Measurements from ENCODE around the gene ACTA2.

The ACTA2 gene

DNA sequence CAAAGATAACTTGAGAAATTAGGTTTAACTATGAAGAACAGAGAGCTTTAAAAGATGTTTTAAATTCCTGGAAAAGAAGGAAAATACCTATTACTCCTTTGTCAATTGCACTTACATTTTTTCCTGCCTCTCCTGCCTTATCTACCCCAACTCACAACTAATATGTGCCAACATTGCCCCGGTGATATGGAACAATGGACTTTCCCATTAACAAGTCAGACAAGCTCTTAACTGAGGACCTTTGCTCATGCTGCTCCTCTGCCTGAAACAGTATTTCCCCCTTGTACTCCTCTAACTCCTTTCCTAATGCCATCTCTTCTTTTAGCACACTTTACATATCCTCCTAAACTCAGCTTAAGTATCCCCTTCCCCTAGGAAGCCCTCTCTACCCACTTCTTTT is 4.8 kb upstream of the ACTA2 start:
- no peak overlapping the region for H3K4ac ChIP-seq (ENCODE audit: low read length)
- WGBS, 2 donors (ENCODE audit: extremely low coverage in 2 of 2, insufficient read length in 2 of 2, insufficient replicate concordance in 1 of 2): no CpG with 5 or more reads among the region's 1 CpG
- H2BK5ac ChIP-seq (ENCODE audit: low read length): no peak overlapping the region
- no peak for DNase-seq (ENCODE audit: low spot score)
- H4K8ac ChIP-seq (ENCODE audit: low read depth, low read length): no peak overlapping the region
- H3K4me1 ChIP-seq (ENCODE audit: control insufficient read depth in 2 of 2, insufficient read depth in 1 of 2, low read depth in 1 of 2, low read length in 2 of 2): peaks cover 0 to 1% of the 10 kb centered on the region in 2 donors
- H3K4me3 ChIP-seq (ENCODE audit: low read length in 2 of 2): no peak overlapping the region
- H3K23ac ChIP-seq (ENCODE audit: low read depth, low read length, poor library complexity): no peak overlapping the region
- no peak overlapping the region for H2BK12ac ChIP-seq (ENCODE audit: low read length)
- no peak overlapping the region for H2BK120ac ChIP-seq (ENCODE audit: low read depth, low read length)
- no peak overlapping the region for H3K4me2 ChIP-seq (ENCODE audit: insufficient read depth, low read length, poor library complexity, severe bottlenecking)
- H4K91ac ChIP-seq (ENCODE audit: low read depth, low read length, poor library complexity): no peak overlapping the region
- no peaks in the 10 kb centered on the region for H3K9me3 ChIP-seq (replicated peaks in 1 of 2; ENCODE audit: control insufficient read depth in 2 of 2, insufficient read depth in 1 of 2, low read depth in 1 of 2, low read length in 2 of 2)
- H3K9ac ChIP-seq (ENCODE audit: low read depth, low read length, poor library complexity): no peak overlapping the region
- H2AK5ac ChIP-seq (ENCODE audit: low read depth, low read length): no peak overlapping the region
- no peak overlapping the region for H2BK15ac ChIP-seq (ENCODE audit: low read length)
- no peaks in the 10 kb centered on the region for H3K36me3 ChIP-seq (replicated peaks in 1 of 2; ENCODE audit: control insufficient read depth in 2 of 2, insufficient read depth in 2 of 2, low read length in 2 of 2)
- H3K79me1 ChIP-seq (ENCODE audit: low read depth, low read length): no peaks in the 10 kb centered on the region
- H2AFZ ChIP-seq (ENCODE audit: low read length): no peak overlapping the region
- no peak overlapping the region for H3K14ac ChIP-seq (ENCODE audit: low read length)
- H3K18ac ChIP-seq (ENCODE audit: low read length): no peak overlapping the region
- H3K27ac ChIP-seq (replicated peaks; ENCODE audit: low read length): no peak overlapping the region
- H3K27me3 ChIP-seq (ENCODE audit: control insufficient read depth in 3 of 3, insufficient read depth in 3 of 3, low read depth in 1 of 3, low read length in 3 of 3): no peaks in the 10 kb centered on the region

DNA sequence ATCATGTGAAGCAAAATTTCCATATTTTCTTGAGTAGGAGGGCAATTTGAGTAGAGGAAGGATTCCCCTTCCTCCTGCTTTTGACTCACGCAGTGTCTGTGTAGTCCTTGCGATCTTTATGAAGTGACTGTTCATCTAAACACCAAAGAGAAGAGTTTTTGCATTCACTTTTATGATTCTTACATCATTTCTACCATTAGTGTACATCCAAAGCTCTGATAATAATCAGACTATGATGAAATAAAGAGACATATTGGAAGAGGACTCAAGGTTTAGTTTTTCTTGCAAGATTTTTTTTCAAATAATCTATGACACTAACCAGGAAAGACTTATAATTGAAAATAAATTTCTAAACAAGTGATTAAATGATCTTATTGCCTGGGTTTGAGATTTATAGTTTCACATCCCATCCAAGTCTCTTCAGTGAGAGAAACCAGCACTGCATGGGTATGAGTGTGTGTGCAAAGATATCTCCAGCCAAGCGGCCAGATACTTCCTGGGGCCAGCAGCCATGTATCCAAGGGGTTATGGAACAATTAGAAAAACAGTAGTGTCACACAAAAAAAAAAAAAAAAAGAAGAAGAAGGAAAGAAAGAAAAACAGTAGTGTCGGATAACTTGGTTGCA is 2.0 kb upstream of the ACTA2 start:
- Histone ChIP-seq H2BK5ac (ENCODE audit: low read length) (no peak overlapping the region), H3K4me1 (ENCODE audit: control insufficient read depth in 2 of 2, insufficient read depth in 1 of 2, low read depth in 1 of 2, low read length in 2 of 2) (peaks cover 6 to 13% of the 10 kb centered on the region in 2 donors), H3K14ac (ENCODE audit: low read length) (no peak overlapping the region), H3K23ac (ENCODE audit: low read depth, low read length, poor library complexity) (no peak overlapping the region), H3K27me3 (ENCODE audit: control insufficient read depth in 3 of 3, insufficient read depth in 3 of 3, low read depth in 1 of 3, low read length in 3 of 3) (no peaks in the 10 kb centered on the region), H2BK12ac (ENCODE audit: low read length) (no peak overlapping the region), H3K4ac (ENCODE audit: low read length) (no peak overlapping the region), H3K27ac (replicated peaks; ENCODE audit: low read length) (no peak overlapping the region), H2AK5ac (ENCODE audit: low read depth, low read length) (no peak overlapping the region), H3K79me1 (ENCODE audit: low read depth, low read length) (no peaks in the 10 kb centered on the region), H4K91ac (ENCODE audit: low read depth, low read length, poor library complexity) (no peak overlapping the region), H3K18ac (ENCODE audit: low read length) (no peak overlapping the region), H2BK120ac (ENCODE audit: low read depth, low read length) (no peak overlapping the region), H3K9me3 (replicated peaks in 1 of 2; ENCODE audit: control insufficient read depth in 2 of 2, insufficient read depth in 1 of 2, low read depth in 1 of 2, low read length in 2 of 2) (no peaks in the 10 kb centered on the region), H3K36me3 (replicated peaks in 1 of 2; ENCODE audit: control insufficient read depth in 2 of 2, insufficient read depth in 2 of 2, low read length in 2 of 2) (no peaks in the 10 kb centered on the region), H3K4me3 (ENCODE audit: low read length in 2 of 2) (no peak overlapping the region), H3K4me2 (ENCODE audit: insufficient read depth, low read length, poor library complexity, severe bottlenecking) (no peak overlapping the region), H3K9ac (ENCODE audit: low read depth, low read length, poor library complexity) (no peak overlapping the region), H2BK15ac (ENCODE audit: low read length) (no peak overlapping the region), H4K8ac (ENCODE audit: low read depth, low read length) (no peak overlapping the region), H2AFZ (ENCODE audit: low read length) (no peak overlapping the region)
- no CpG with 5 or more reads among the region's 4 CpGs for WGBS, 2 donors (ENCODE audit: extremely low coverage in 2 of 2, insufficient read length in 2 of 2, insufficient replicate concordance in 1 of 2)
- no peak for DNase-seq (ENCODE audit: low spot score)

DNA sequence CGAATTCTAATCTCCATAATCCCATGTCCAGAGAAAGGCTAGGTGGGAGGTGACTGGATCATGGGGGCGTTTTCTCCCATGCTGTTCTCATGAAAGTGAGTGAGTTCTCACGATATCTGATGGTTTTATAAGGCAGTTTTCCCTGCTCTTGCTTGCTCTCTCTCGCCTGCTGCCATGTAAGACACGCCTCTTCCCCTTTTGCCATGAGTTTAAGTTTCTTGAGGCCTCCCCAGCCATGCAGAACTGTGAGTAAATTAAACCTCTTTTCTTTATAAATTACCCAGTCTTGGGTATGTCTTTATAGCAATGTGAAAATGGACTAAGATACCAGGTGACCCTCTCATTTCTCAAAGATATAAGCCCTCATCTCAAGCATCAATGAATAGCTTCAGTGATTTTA is 1.1 kb upstream of the ACTA2 start:
- Histone ChIP-seq H2BK5ac (ENCODE audit: low read length) (no peak overlapping the region), H3K4ac (ENCODE audit: low read length) (no peak overlapping the region), H3K27ac (replicated peaks; ENCODE audit: low read length) (no peak overlapping the region), H3K4me2 (ENCODE audit: insufficient read depth, low read length, poor library complexity, severe bottlenecking) (no peak overlapping the region), H3K9ac (ENCODE audit: low read depth, low read length, poor library complexity) (no peak overlapping the region), H4K91ac (ENCODE audit: low read depth, low read length, poor library complexity) (no peak overlapping the region), H2BK120ac (ENCODE audit: low read depth, low read length) (no peak overlapping the region), H3K18ac (ENCODE audit: low read length) (no peak overlapping the region), H3K23ac (ENCODE audit: low read depth, low read length, poor library complexity) (no peak overlapping the region), H2AFZ (ENCODE audit: low read length) (no peak overlapping the region), H3K79me1 (ENCODE audit: low read depth, low read length) (no peaks in the 10 kb centered on the region), H3K14ac (ENCODE audit: low read length) (no peak overlapping the region), H2BK15ac (ENCODE audit: low read length) (no peak overlapping the region), H2BK12ac (ENCODE audit: low read length) (no peak overlapping the region), H3K4me3 (ENCODE audit: low read length in 2 of 2) (no peak overlapping the region), H3K36me3 (replicated peaks in 1 of 2; ENCODE audit: control insufficient read depth in 2 of 2, insufficient read depth in 2 of 2, low read length in 2 of 2) (no peaks in the 10 kb centered on the region), H3K9me3 (replicated peaks in 1 of 2; ENCODE audit: control insufficient read depth in 2 of 2, insufficient read depth in 1 of 2, low read depth in 1 of 2, low read length in 2 of 2) (no peaks in the 10 kb centered on the region), H2AK5ac (ENCODE audit: low read depth, low read length) (no peak overlapping the region), H4K8ac (ENCODE audit: low read depth, low read length) (no peak overlapping the region), H3K27me3 (ENCODE audit: control insufficient read depth in 3 of 3, insufficient read depth in 3 of 3, low read depth in 1 of 3, low read length in 3 of 3) (no peaks in the 10 kb centered on the region), H3K4me1 (ENCODE audit: control insufficient read depth in 2 of 2, insufficient read depth in 1 of 2, low read depth in 1 of 2, low read length in 2 of 2) (peaks cover 6 to 13% of the 10 kb centered on the region in 2 donors)
- no CpG with 5 or more reads among the region's 5 CpGs for WGBS, 2 donors (ENCODE audit: extremely low coverage in 2 of 2, insufficient read length in 2 of 2, insufficient replicate concordance in 1 of 2)
- DNase-seq (ENCODE audit: low spot score): no peak

DNA sequence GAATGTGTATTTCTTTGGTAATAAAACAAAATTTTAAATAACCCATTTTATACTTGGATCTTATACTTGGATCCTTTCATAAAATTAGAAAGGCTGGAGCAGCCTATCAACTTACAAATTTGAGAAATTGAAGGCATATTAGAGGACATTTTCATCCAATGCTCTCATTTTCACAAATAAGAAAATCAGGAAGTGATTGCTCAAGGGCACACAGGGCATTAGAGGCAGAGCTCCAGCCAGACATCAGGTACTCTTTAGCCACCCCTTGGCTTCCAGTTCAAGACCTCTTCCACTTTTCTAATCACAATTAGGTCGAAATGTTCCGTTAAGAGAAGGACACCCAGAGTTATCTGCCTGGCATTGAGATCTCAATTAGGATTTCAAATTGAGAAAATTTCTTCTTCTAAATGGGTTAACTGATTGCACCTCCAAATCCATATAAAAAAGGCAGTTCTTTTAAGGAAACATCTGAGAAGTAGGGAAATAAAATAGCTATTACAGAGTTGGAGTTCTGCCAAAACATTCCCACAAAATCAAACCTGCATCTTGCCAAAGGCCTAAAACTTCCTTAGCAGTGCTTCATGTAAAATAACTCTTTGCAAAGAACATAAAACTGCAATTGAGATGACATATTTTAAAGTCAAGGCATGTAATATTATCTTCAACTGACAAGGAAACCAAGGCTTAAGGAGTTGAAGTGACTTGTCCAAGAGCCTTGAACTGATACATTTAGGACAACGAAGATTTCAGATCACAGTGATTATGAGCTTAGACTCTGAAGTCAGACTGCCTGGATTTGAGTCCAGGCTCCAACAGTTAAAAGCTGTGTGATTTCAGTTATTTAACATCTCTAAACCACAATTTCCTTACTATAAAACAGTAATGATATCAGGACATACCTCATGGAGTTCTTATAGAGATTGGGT is 2.4 kb downstream of the ACTA2 start:
- H3K23ac ChIP-seq (ENCODE audit: low read depth, low read length, poor library complexity): no peak overlapping the region
- no peak overlapping the region for H3K14ac ChIP-seq (ENCODE audit: low read length)
- H2BK12ac ChIP-seq (ENCODE audit: low read length): no peak overlapping the region
- no peaks in the 10 kb centered on the region for H3K79me1 ChIP-seq (ENCODE audit: low read depth, low read length)
- H3K36me3 ChIP-seq (replicated peaks in 1 of 2; ENCODE audit: control insufficient read depth in 2 of 2, insufficient read depth in 2 of 2, low read length in 2 of 2): peaks cover 0 to 2% of the 10 kb centered on the region in 2 donors
- no peaks in the 10 kb centered on the region for H3K27me3 ChIP-seq (ENCODE audit: control insufficient read depth in 3 of 3, insufficient read depth in 3 of 3, low read depth in 1 of 3, low read length in 3 of 3)
- no peaks in the 10 kb centered on the region for H3K9me3 ChIP-seq (replicated peaks in 1 of 2; ENCODE audit: control insufficient read depth in 2 of 2, insufficient read depth in 1 of 2, low read depth in 1 of 2, low read length in 2 of 2)
- H3K9ac ChIP-seq (ENCODE audit: low read depth, low read length, poor library complexity): no peak overlapping the region
- H3K4me1 ChIP-seq (ENCODE audit: control insufficient read depth in 2 of 2, insufficient read depth in 1 of 2, low read depth in 1 of 2, low read length in 2 of 2): peaks cover 6 to 13% of the 10 kb centered on the region in 2 donors
- no peak overlapping the region for H2AK5ac ChIP-seq (ENCODE audit: low read depth, low read length)
- H3K4ac ChIP-seq (ENCODE audit: low read length): no peak overlapping the region
- no peak for DNase-seq (ENCODE audit: low spot score)
- H2BK5ac ChIP-seq (ENCODE audit: low read length): no peak overlapping the region
- no peak overlapping the region for H2AFZ ChIP-seq (ENCODE audit: low read length)
- no peak overlapping the region for H2BK120ac ChIP-seq (ENCODE audit: low read depth, low read length)
- H4K91ac ChIP-seq (ENCODE audit: low read depth, low read length, poor library complexity): no peak overlapping the region
- no peak overlapping the region for H3K27ac ChIP-seq (replicated peaks; ENCODE audit: low read length)
- WGBS, 2 donors (ENCODE audit: extremely low coverage in 2 of 2, insufficient read length in 2 of 2, insufficient replicate concordance in 1 of 2): no CpG with 5 or more reads among the region's 3 CpGs
- no peak overlapping the region for H3K18ac ChIP-seq (ENCODE audit: low read length)
- H2BK15ac ChIP-seq (ENCODE audit: low read length): no peak overlapping the region
- H3K4me2 ChIP-seq (ENCODE audit: insufficient read depth, low read length, poor library complexity, severe bottlenecking): no peak overlapping the region
- H4K8ac ChIP-seq (ENCODE audit: low read depth, low read length): no peak overlapping the region
- H3K4me3 ChIP-seq (ENCODE audit: low read length in 2 of 2): no peak overlapping the region

All from neuronal stem cell (in vitro differentiated cells).